Spinal cord (tissue), 10 donors: Measurements from ENCODE around the gene MTFR1L. TPM values are rescaled to one million over a fixed set of nuclear protein-coding genes. Genes with fewer than 3 reads are reported as not detected.

ENCODE experiments used
- DNase-seq, 6 donors: peaks; one replicate each; pipeline versions ENCODE4 v3.0.0 to v3.0.0-alpha.2; 2013 to 2015; ENCODE audit warnings: low spot score in 6 of 6, low read depth in 4 of 6
- H3K27ac ChIP-seq: one replicate; pipeline ENCODE4 v1.5.1; 2013; ENCODE audit warnings: low read depth, low read length, control low read depth
- H3K27me3 ChIP-seq: one replicate; pipeline ENCODE4 v1.6.1; 2013; ENCODE audit warnings: low read length; ENCODE audit not compliant: control insufficient read depth, insufficient read depth
- H3K36me3 ChIP-seq: one replicate; pipeline ENCODE4 v1.6.1; 2013; ENCODE audit warnings: low read length; ENCODE audit not compliant: control insufficient read depth, insufficient read depth
- H3K4me1 ChIP-seq: one replicate; pipeline ENCODE4 v1.6.1; 2013; ENCODE audit warnings: low read length; ENCODE audit not compliant: control insufficient read depth, insufficient read depth
- H3K4me3 ChIP-seq: one replicate; pipeline ENCODE4 v1.5.1; 2013; ENCODE audit warnings: low read depth, low read length, control low read depth
- H3K9me3 ChIP-seq: one replicate; pipeline ENCODE4 v1.6.1; 2013; ENCODE audit warnings: low read length; ENCODE audit not compliant: control insufficient read depth, insufficient read depth
- WGBS: methylation state at CpG from one replicate; pipeline ENCODE4 v1.1.5; 2013; ENCODE audit warnings: missing lambda C conversion rate; ENCODE audit not compliant: insufficient coverage; 5-methylcytosine and 5-hydroxymethylcytosine counted together
- polyA plus RNA-seq, 2 donors: library from polyadenylated mRNA; unstranded; fragments of 120-200 nt; gene quantifications; one replicate each; pipeline ENCODE4 v1.2.1, GENCODE V29; 2013; ENCODE audit not compliant: insufficient read length in 2 of 2
- total RNA-seq, 2 donors: library from RNA; depleted of rRNA in 1 of 2; stranded (reverse); fragments of 120-200 nt in 1 of 2; fragments of >200 nt in 1 of 2; gene quantifications; one replicate each; pipeline versions ENCODE4 v1.2.3 to v1.2.4, GENCODE V29; 2013 to 2014
- donor health status: healthy.

MTFR1L gene
- total and polyA plus RNA-seq, 4 donors, result 48.6 to 132 (median 99.7) TPM

DNA sequence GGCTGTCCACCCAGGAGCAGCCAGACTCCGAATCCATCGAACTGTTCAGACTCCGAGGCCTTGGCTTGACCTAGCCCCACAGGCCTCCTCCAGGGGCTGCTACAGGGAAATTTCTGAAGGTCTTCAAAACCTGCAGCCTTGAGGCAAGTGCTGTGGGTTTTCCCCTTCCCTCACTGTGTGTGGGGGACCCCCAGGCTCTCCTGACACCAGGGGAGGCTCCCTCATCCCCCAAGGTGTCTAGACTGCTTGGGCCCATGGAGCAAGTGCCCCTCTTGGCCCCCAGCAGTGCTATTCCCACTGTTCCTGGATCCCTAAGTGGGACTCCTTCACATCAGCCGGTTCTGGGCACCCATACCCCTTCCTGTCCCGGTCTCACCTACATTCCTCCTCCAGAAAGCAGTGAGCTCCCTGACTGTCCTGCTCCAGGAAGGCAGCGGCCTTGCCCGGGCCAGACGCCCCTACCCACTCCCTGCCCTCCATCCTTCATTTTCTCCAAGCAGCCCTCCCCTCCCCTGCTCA is 54.9 kb downstream of the MTFR1L start:
- Histone ChIP-seq H3K9me3 (no peaks in the 10 kb centered on the region), H3K27me3 (no peaks in the 10 kb centered on the region), H3K4me1 (peaks cover 44% of the 10 kb centered on the region), H3K4me3 (peak overlapping the region; percentile 59), H3K27ac (peak overlapping the region; percentile 52), H3K36me3 (peaks cover 17% of the 10 kb centered on the region)
- DNase-seq, result no peak
- 30% methylated on average over 8 of the region's 8 CpGs for WGBS

DNA sequence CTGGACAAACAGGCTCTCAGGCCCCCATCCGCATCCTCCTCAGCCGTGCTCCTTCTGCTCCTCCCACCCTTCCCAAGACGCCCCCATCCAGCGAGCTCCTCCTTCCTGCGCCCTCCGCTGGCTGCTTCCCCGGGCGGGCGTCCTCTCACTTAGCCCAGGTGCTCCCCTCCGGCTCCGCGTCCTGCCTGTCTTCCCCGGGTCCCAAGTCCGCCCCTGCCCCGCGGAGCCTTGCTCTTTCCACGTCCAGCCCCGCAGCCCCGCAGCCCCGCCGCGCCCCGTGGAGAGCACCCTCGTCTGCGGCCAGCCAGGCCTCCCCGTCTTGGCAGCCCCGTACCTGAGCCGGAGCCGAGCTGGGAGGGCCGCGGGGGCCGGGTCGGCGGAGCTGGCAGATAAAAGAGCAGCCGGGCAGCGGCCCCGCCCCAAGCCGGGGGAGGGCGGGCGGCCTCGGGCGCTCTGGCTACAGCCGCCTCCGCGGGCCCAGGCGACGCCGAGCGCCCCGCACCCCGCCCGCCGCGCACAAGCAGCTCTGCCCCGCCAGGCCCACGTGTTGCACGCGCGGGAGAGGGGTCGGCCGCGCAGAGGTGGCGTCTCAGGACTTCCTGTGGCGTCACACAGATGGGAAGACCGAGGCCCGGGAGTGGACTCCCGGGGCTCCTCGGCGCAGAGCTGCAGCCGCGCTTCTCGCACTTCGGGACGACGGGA is 55.6 kb downstream of the MTFR1L start, which contains the start of gene PAQR7:
PAQR7 (minus strand) TSS at position 555 of the 702 bp plus-strand sequence. CDS start 11,869 bp downstream, outside the sequence.
- peak within 1 kb of the TSS; percentile 82 for H3K27ac ChIP-seq
- no peaks in the 10 kb centered on the region for H3K27me3 ChIP-seq
- H3K4me3 ChIP-seq, result peak within 1 kb of the TSS; percentile 63
- H3K4me1 ChIP-seq, result peaks cover 44% of the 10 kb centered on the region
- H3K9me3 ChIP-seq, result no peaks in the 10 kb centered on the region
- H3K36me3 ChIP-seq, result peaks cover 11% of the 10 kb centered on the region
- WGBS, result under 1% methylated on average over 75 of the region's 75 CpGs
- peak; percentile 47 to 92 (median 62) for DNase-seq

DNA sequence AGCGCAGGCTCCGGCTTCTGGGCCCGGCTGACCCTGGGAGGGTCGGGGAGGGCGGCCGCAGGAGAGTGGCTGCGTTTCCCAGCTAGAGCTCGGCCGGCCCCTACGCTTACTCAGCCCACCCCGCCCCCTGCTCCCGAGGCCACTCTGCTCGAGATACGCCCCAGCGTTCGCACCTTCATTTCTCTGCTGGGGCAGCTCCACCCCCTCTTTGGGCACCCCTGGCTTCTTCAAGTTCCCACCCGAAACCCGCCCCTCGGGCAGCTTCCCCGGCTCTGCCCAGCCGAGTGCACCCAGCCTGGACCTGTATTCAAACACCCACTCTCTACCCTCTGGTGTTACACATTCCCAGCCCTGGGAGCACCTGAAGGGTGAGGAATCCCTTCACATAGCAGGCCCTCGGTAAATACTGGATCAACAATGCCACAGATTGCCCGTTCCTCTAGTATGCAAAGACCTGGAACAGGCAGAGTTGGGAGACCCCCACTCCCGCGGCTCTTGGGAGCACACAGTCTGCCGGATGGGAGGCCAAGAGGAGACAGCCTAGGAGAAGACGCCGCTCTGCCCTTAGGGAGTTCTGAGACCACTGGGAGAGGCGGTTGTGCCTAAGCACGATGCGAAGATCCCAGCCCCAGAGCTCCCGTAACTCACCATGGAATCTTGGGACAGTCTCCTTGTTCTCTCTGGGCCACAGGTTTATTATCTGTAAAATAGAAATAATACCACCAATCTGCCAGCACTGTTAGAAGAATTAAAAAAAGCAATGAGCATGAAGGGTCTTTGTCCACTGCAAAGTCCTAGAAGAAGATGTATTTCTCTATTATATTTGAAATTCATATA is 56.3 kb downstream of the MTFR1L start:
- H3K27me3 ChIP-seq, result no peaks in the 10 kb centered on the region
- peak overlapping the region; percentile 82 for H3K27ac ChIP-seq
- DNase-seq, result no peak
- H3K9me3 ChIP-seq, result no peaks in the 10 kb centered on the region
- H3K4me1 ChIP-seq, result peaks cover 44% of the 10 kb centered on the region
- 9% methylated on average over 29 of the region's 32 CpGs for WGBS
- H3K36me3 ChIP-seq, result peaks cover 15% of the 10 kb centered on the region
- peak overlapping the region; percentile 63 for H3K4me3 ChIP-seq

DNA sequence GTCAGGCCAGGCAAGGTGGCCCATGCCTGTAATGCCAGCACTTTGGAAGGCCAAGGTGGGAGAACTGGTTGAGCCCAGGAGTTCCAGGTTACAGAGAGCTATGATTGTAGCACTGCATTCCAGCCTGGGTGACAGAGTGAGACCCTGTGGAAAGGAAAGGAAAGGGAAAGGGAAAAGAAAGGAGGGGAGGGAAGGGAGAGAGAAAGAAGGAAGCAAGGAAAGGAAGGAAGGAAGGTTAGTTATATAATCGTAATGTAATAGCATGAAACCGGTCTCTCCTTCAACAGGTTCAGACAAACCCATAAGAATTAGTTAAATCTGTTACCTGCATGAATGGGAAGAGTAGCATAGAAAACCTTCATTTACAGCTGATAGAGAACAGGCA is 56.9 kb downstream of the MTFR1L start:
- peaks cover 38% of the 10 kb centered on the region for H3K4me1 ChIP-seq
- H3K27me3 ChIP-seq, result no peaks in the 10 kb centered on the region
- DNase-seq, result no peak
- no peak overlapping the region for H3K4me3 ChIP-seq
- H3K27ac ChIP-seq, result no peak overlapping the region
- H3K36me3 ChIP-seq, result peaks cover 13% of the 10 kb centered on the region
- no peaks in the 10 kb centered on the region for H3K9me3 ChIP-seq
- WGBS, result no CpG with 5 or more reads among the region's 2 CpGs

DNA sequence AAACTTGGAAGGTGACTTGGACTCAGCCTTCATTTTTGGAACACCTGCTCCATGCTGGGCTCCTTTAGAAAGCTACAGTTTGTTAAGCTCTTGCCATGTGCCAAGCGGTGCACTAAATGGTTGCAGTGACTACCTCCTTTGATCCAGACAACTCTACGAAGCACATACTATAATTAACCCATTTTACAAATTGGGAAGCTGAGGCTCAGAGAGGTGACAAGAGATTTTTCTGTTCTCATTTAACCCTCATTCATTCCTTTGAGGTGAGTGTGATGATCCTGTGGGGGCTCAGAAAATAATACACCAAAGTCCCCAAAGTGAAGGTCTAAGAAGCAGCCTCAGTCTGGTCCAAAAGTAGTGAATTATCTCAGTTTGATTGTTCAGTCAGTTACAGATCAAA is 57.4 kb downstream of the MTFR1L start:
- peaks cover 14% of the 10 kb centered on the region for H3K36me3 ChIP-seq
- peaks cover 33% of the 10 kb centered on the region for H3K4me1 ChIP-seq
- DNase-seq, result no peak
- no peaks in the 10 kb centered on the region for H3K27me3 ChIP-seq
- H3K4me3 ChIP-seq, result no peak overlapping the region
- H3K9me3 ChIP-seq, result no peaks in the 10 kb centered on the region
- no peak overlapping the region for H3K27ac ChIP-seq
- WGBS, result no CpG with 5 or more reads among the region's 2 CpGs

DNA sequence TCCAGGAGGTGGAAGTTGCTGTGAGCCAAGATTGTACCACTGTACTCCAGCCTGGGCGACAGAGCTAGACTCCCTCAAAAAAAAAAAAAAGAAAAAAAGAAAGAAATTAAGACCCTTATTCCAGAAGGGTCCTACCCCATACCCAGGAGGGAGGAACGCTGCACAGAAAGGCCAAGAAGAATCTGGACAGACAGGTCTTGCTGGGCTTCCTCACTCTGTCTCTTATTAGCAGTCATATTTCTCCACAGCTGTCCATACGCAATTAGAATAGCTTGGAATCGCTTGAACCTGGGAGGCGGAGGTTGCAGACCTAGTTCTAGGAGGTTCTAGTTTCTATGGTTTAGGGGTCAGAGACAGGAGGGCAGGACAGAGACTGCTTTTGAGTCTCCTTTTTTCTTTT is 58.9 kb downstream of the MTFR1L start:
- DNase-seq, result no peak
- no peaks in the 10 kb centered on the region for H3K27me3 ChIP-seq
- no peak overlapping the region for H3K27ac ChIP-seq
- WGBS, result 100% methylated on average over 2 of the region's 5 CpGs
- H3K36me3 ChIP-seq, result peaks cover 26% of the 10 kb centered on the region
- H3K4me1 ChIP-seq, result peaks cover 24% of the 10 kb centered on the region
- no peak overlapping the region for H3K4me3 ChIP-seq
- H3K9me3 ChIP-seq, result no peaks in the 10 kb centered on the region

DNA sequence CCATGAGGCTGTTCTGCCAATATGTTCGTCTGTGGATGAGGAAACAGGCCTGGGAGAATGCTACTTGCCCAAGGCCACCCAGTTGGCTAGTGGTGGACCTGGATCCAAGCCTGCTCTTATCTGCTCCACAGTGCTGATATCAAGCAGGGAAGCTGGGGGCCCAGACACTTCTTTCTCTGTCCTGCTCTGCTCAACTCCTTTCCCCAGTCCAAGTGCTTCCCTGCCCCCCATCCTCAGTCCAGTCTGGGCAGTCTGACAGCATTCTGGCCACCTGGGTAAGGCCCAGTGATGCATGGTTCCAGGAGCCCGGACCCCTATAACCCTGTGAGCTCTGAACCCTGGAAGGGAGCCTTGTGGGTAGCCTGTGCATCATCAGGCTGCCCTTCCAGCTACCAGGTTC is 59.9 kb downstream of the MTFR1L start:
- Histone ChIP-seq H3K27ac (no peak overlapping the region), H3K36me3 (peaks cover 31% of the 10 kb centered on the region), H3K9me3 (no peaks in the 10 kb centered on the region), H3K27me3 (no peaks in the 10 kb centered on the region), H3K4me3 (no peak overlapping the region), H3K4me1 (peaks cover 15% of the 10 kb centered on the region)
- DNase-seq, result no peak
- 81% methylated on average over 2 of the region's 2 CpGs for WGBS

DNA sequence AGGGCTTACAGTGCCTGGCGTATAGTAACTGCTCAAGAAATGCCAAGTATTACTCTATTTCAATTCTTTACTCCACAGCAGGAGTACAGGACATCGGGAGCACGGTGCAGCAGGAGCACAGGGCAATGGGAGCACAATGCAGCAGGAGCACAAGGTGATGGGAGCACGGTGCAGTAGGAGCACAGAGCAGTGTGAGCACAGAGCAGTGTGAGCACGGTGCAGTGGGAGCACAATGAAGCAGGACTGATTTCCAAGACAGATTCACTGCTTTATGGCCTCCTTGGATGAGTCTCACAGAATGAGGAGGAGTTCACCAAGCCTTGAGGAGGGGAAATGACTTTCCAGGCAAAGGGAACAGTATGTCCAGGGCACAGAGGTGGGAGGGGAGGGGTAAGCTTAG is 60.8 kb downstream of the MTFR1L start:
- Histone ChIP-seq H3K36me3 (peaks cover 38% of the 10 kb centered on the region), H3K4me3 (no peak overlapping the region), H3K9me3 (no peaks in the 10 kb centered on the region), H3K27me3 (no peaks in the 10 kb centered on the region), H3K27ac (no peak overlapping the region), H3K4me1 (peaks cover 10% of the 10 kb centered on the region)
- no peak for DNase-seq
- WGBS, result 89% methylated on average over 5 of the region's 5 CpGs

DNA sequence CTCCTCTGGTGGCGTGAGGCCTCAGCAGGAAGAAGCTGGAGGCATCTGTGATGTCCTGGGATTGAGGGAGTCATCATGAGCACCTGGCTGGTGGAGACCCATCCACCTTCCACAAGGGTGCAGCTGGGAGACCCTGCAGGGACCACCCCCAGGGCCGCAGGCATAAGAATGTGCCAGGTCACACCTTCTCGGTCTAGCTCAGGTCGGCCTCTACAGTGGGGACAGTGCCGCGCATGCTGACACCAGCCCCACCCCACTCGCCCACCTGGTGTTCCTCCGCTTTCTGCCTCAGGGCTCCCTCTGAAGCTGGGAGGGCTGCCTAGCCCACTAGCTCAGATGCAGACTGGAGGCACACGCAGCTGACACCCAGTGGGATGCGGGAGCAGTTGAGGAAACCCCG is 61.5 kb downstream of the MTFR1L start:
- 88% methylated on average over 10 of the region's 11 CpGs for WGBS

More for the DNA sequence above, 61.5 kb downstream of the MTFR1L start:
- no peak overlapping the region for H3K4me3 ChIP-seq
- H3K27me3 ChIP-seq, result no peaks in the 10 kb centered on the region
- H3K36me3 ChIP-seq, result peaks cover 41% of the 10 kb centered on the region
- no peaks in the 10 kb centered on the region for H3K9me3 ChIP-seq
- H3K4me1 ChIP-seq, result peaks cover 3% of the 10 kb centered on the region
- H3K27ac ChIP-seq, result no peak overlapping the region
- no peak for DNase-seq
